ENCODE results near the gene PLPPR5. TPM values are rescaled to one million over a fixed set of nuclear protein-coding genes. Genes with fewer than 3 reads are reported as not detected.

PLPPR5 gene
- total RNA-seq, 1 donor from 2014 or later: not detected

DNA sequence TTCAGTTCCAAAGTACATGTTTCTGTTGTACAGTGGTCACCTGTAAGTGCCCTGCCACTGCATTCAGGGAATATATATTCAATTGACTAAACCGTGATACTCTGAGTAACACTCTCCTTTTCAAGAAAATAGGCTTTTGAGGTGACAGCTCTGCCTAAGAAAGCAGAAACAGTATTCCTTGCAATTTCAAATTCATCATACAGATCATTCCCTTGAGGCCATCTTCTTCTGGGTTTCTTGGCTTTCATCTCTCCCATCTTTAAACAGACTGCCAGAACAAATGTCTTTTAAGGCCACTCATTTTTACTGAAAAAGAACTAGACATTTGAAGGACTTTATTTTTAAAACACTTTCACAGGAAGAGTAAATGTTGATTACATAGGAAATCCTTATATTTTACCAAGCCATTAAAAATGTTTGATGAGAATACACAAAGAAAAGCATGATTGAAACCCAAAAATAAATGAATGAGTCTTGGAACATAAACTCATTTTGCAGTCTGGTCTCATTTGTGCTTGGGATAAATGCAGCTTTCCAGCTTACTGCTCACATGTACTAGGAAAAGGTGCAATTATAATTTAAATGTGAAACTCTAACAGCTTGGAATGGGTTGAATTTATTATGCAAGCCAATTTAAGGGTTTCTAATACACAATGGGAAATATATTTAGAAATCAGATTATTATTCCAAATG, 34.7 kb downstream of the PLPPR5 start:
- no peak for DNase-seq (ENCODE audit: low read depth in 2 of 2)

DNA sequence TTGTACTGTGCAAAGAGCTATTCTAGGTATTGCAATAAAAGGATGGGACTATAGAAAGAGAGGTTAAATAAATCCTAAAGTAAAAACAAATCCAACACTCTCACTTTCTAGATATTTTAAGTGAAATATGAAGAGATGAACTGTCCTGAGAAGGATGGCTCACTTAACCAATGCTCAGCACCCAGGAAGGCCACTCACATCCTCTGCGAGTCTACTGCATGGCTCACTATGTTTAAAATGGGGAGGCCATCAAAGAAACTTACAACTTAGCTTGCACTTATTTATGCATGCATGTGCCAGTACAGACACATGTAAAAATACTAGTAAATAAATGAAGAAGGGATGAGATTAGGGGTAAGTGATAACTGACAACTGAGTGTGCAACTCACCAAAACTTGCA, 37.5 kb downstream of the PLPPR5 start:
- DNase-seq (ENCODE audit: low read depth in 2 of 2): no peak

DNA sequence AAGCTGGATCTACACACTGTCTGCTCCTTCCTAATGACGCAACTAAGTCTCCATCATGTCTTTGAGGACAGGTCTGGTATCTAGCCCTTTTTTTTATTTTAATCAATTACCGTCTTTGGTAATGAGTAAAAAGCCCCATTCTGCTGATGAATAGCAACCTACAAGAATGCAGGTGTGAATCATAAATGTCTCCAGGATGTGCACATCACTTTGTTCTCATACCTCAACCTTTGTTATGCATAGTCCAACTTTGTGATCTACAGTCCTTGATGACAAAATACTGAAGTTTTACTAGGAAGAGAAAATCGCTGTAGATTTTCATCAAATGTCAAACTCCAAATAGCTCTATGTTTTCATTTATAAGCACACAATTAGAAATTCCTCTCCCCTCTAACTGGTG, 39.3 kb downstream of the PLPPR5 start:
- no peak for DNase-seq (ENCODE audit: low read depth in 2 of 2)

DNA sequence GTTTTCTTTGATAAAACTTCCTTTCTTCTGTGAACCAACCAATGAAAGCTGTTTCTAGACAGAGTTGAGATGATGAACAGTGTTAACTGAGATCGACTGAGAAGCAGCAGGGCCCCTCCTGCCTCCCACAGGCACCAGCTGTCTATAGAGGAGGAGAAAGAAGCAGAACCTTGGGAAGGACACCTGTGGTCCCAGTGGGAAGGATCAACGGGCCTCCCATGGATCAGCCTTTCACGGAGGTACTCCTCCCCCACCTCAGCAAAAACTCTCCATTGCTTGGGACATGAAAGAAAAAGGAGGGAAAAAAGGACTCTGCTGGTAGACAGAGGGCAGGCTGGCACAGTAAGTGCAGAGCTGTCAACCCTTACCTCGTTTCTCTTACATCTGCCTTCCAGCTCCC, 40.5 kb downstream of the PLPPR5 start:
- no peak for DNase-seq (ENCODE audit: low read depth in 2 of 2)

DNA sequence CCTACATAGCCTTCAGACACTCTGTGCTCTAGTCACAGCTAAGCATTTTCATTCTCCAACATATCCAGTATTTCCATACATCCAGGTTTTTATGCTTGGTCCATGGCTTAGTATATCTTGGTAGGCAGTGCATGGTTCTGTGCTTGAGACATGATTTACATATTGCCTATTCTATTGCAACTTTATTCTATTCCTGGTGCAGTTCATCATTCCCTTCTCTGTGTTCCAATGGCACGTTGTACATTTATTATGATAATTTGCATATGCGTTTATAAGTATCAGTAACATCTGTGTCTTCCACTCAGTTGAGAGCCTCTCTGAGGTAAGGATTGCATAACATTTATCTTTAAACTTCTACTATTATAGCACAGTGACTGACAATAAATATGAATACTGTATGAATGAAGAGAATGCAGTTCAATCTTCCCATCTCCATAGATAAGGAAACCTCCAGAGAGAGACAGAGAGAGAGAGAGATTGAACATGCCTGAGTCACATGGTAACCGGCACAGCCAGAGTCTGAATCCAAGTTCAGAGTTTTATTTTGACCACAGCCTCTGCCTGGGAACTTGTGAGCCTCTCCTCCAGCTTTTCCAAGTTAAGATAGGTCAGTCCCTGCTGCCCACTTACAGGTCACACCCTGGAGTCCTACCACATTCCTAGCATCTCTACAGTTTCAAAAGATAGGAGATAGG, 41.5 kb downstream of the PLPPR5 start:
- DNase-seq (ENCODE audit: low read depth in 2 of 2): no peak

GRCh38 chr1:98962156-98962555, 42.5 kb downstream of the PLPPR5 start:
- no peak for DNase-seq (ENCODE audit: low read depth in 2 of 2)

DNA sequence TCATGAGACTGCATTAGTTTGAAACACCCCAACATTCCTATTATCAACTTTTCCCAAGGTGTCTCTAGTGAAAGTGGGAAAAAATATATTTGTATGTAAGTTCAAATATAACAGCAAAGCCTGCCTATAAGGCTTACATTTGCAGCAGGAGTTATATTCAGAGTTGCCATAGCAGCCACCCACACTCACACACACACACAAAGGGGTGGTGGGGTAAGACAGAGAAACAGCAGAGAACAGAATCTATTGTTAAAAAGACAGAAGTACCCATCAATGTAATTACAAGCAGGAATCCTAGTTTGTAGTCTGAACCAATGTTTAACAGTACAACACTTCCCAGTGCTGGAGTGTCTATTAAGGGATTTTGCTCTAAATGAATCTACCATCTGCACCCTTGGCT, 55.0 kb downstream of the PLPPR5 start:
- DNase-seq (ENCODE audit: low read depth in 2 of 2): no peak

- DNase-seq (ENCODE audit: low read depth in 2 of 2): no peak
Observed at GRCh38 chr1:98949166-98949565, 55.5 kb downstream of the PLPPR5 start.

DNA sequence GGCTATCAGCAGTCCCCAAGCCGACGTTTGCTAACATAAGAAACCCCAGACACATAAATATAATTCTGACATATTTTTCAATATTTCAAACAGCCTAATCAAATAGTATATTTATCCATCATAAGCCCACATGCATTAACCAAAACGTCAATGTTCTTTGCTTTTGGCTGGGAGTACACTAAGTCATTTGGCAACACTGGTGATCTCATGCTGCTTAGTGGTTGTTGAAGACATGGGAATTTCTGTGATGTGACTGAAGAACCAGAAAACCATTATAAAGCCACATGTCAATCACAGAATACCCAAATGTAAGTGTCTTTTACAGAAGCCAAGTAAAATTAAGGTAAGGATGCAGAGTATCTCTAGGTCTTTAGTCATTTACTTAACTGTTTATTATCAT, 57.6 kb downstream of the PLPPR5 start:
- DNase-seq (ENCODE audit: low read depth in 2 of 2): no peak

- no peak for DNase-seq (ENCODE audit: low read depth in 2 of 2)
Observed at GRCh38 chr1:98940722-98941079, 64.0 kb downstream of the PLPPR5 start.

GRCh38 chr1:98940069-98940721, 64.5 kb downstream of the PLPPR5 start:
- DNase-seq (ENCODE audit: low read depth in 2 of 2): peak in 1 of 2 donors; percentile 4

DNA sequence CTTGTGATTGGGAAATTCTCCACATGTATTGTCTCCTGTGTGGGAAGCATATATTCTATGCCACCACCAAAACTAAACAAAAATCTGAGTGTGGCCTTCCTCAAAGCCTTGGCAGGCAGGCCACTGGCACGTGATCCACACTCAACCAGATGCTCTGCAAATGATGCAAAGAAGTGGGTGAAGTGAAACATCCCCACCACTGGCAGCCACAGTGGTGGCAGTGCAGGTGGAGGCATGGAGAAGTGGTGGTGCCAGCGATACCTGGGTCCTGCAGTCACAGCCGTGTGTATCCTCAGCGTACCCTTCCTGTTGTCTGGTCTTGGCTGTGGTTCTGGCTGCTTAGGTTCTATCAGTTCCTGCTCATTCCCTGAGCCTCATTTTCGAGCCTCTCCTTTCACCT, 65.2 kb downstream of the PLPPR5 start:
- no peak for DNase-seq (ENCODE audit: low read depth in 2 of 2)

GRCh38 chr1:98937347-98937746, 67.3 kb downstream of the PLPPR5 start:
- DNase-seq (ENCODE audit: low read depth in 2 of 2): no peak

- no peak for DNase-seq (ENCODE audit: low read depth in 2 of 2)
Observed at GRCh38 chr1:98932184-98932583, 72.5 kb downstream of the PLPPR5 start.

GRCh38 chr1:98931128-98931835, 73.4 kb downstream of the PLPPR5 start:
- DNase-seq (ENCODE audit: low read depth in 2 of 2): no peak

- no peak for DNase-seq (ENCODE audit: low read depth in 2 of 2)
Observed at GRCh38 chr1:98929437-98929836, 75.2 kb downstream of the PLPPR5 start.

DNA sequence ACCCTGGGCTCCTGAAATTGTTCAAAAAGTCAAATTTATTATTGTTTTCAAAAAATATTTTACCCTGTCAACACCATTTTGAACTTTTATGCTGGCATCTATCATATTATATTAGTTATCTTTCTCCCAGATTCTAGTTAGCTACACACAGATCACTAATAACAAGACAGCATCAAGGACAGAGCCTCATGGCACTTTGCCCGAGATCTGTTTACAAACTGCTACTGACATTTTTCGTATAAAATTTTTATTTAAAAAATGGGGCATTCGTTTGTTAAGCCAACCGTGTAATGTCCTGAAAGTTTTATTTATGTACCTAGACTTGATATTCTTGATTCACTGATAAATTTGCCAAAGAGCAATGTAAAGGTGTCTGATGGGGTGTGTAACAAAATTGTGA, 78.1 kb downstream of the PLPPR5 start:
- DNase-seq (ENCODE audit: low read depth in 2 of 2): no peak

DNA sequence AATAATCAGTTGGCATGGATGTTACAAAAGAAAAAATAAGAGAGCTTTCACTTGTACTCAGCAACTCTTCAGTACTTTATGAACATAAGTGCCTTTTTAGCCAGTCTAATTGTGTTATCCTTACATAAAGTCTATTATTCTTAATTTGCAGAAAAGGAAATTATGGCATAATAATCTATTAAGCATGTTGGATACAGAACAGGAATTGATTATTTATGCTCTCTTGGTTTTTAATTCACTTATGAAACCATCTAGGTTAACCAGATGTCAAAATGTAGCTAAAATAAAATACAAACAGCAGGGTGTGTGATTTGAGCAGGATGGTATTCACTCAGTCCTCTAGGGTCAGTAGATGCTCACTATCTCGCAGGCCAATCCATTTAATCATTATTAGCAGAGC, 79.7 kb downstream of the PLPPR5 start:
- no peak for DNase-seq (ENCODE audit: low read depth in 2 of 2)

DNA sequence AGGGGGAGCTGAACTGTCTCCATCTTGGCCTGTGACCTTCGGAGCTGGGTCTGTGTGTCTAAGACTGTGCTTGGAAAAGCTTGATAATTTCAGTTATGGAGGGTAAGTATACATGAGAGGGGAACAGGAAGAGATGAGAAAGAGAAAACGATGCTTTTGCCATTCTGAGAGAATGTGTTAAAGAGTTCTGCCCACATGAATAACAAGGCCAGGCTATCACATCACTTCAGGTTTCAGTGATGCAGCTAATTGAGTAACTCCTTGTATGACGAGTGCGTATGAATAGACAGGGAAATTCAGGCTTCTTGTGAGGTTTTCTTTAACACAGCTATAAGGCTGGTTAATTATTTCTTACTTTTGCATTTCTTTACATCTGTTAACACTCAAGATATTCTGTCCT, 81.0 kb downstream of the PLPPR5 start:
- no peak for DNase-seq (ENCODE audit: low read depth in 2 of 2)

GRCh38 chr1:98921817-98922216, 82.8 kb downstream of the PLPPR5 start:
- no peak for DNase-seq (ENCODE audit: low read depth in 2 of 2)

- peak in 1 of 2 donors; percentile 14 for DNase-seq (ENCODE audit: low read depth in 2 of 2)
Observed at GRCh38 chr1:98920441-98921110, 84.1 kb downstream of the PLPPR5 start.

DNA sequence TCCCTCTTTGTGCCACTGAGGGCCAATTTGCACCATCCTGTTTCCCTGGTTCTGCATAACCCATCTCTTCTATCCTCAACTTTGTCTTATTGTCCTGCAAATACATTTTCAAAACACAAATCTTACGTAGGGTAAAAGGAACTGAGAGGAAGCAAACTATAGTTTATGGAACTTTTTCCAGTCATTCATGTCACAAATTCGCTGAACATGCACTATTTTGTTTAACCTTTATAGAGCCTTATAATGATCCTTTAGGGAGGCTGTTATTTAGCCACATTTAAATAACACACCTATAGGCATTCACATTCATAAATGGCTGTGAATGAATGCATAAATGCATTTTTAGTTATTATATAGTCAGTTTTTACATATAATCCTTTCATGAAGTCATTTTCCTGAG, 85.0 kb downstream of the PLPPR5 start:
- DNase-seq (ENCODE audit: low read depth in 2 of 2): no peak

Measured in dermis microvascular lymphatic vessel endothelial cell (primary cell).